ENCODE data around the gene NCR3LG1. TPM values are rescaled to one million over a fixed set of nuclear protein-coding genes. Genes with fewer than 3 reads are reported as not detected.
"Not testable (repeated sequence)": the region's sequence is repeated elsewhere in the genome, so short reads cannot be mapped to it uniquely, and the experiment has no call there.

NCR3LG1 gene
- total RNA-seq, 1 experiment from 2014 or later: 1.3 TPM

GRCh38 chr11:17421781-17422180 is 70.2 kb downstream of the NCR3LG1 start:
- CTCF ChIA-PET: no interaction called here

DNA sequence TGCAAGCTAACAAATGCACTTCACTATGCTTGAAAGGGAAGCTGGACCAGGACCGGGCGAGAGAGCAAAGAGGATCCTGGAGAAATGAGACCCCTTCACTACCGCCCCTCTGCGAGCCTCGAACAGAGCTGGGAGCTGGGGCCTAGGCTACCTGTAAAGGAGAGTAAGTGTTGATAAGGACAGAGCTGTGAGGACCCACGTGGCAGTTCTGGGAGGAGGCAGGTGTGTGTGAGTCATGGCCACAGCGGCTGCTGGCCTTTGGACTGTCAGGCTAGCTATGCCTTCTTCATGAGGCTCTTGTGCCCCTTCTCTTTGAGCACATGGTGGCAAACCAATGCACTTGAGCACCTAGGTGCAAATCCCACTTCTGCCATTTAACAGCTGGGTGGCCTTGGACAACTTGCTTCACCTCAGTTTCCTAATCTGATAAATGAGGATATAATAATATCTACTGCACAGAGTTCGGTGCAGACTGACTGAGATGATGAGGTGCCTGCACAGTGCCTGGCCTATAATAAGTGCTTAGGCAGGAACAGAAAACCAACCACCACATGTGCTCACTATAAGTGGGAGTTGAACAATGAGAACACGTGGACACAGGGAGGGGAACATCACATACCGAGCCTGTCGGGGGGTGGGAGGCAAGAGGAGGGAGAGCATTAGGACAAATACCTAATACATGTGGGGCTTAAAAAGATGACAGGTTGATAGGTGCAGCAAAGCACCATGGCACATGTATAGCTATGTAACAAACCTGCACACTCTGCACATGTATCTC is 72.1 kb downstream of the NCR3LG1 start:
- Histone ChIP-seq H3K9me3 (ENCODE audit: low read length) (no peaks in the 10 kb centered on the region), H3K4me1 (ENCODE audit: insufficient read depth, low read length) (no peaks in the 10 kb centered on the region), H3K27me3 (ENCODE audit: low read length) (peaks cover 32% of the 10 kb centered on the region), H3K36me3 (ENCODE audit: low read depth, low read length) (no peaks in the 10 kb centered on the region), H3K79me2 (ENCODE audit: low read length) (no peaks in the 10 kb centered on the region), H3K9ac (ENCODE audit: low read length) (no peak overlapping the region), H3F3A (ENCODE audit: low read length, unreplicated experiment) (no peaks in the 10 kb centered on the region), H3K27ac (ENCODE audit: low read length) (no peak overlapping the region), H3K9me2 (replicated peaks; ENCODE audit: low read length) (no peaks in the 10 kb centered on the region), H3K4me3 (ENCODE audit: low read length) (no peak overlapping the region), H4K20me1 (ENCODE audit: low read length) (no peaks in the 10 kb centered on the region), H2AFZ (ENCODE audit: low read length) (no peak overlapping the region), H3K4me2 (ENCODE audit: low read length) (no peak overlapping the region)
- intact Hi-C loops (cut with micrococcal nuclease): no loop called here
- ChIA-PET POLR2A (ENCODE audit: unreplicated experiment) (no interaction called here), CTCF (no interaction called here)
- BruUV-seq (replicated peaks): no TSS peak
- ATAC-seq: peak; percentile 58
- DNase-seq: no peak
- TF ChIP-seq CTCF (conservative IDR thresholded peaks at IDR 0.05; ENCODE audit: low read depth, low read length): no peak

More at GRCh38 chr11:17421781-17422180, 70.2 kb downstream of the NCR3LG1 start:
- BruUV-seq (replicated peaks): no TSS peak
- Histone ChIP-seq H3K9me3 (ENCODE audit: low read length) (no peaks in the 10 kb centered on the region), H4K20me1 (ENCODE audit: low read length) (no peaks in the 10 kb centered on the region), H3K4me2 (ENCODE audit: low read length) (no peak overlapping the region), H3K27ac (ENCODE audit: low read length) (no peak overlapping the region), H3K79me2 (ENCODE audit: low read length) (no peaks in the 10 kb centered on the region), H3K36me3 (ENCODE audit: low read depth, low read length) (no peaks in the 10 kb centered on the region), H3F3A (ENCODE audit: low read length, unreplicated experiment) (no peaks in the 10 kb centered on the region), H3K27me3 (ENCODE audit: low read length) (peaks cover 44% of the 10 kb centered on the region), H3K4me1 (ENCODE audit: insufficient read depth, low read length) (no peaks in the 10 kb centered on the region), H3K4me3 (ENCODE audit: low read length) (no peak overlapping the region), H3K9ac (ENCODE audit: low read length) (no peak overlapping the region), H2AFZ (ENCODE audit: low read length) (no peak overlapping the region), H3K9me2 (replicated peaks; ENCODE audit: low read length) (no peaks in the 10 kb centered on the region)
- POLR2A ChIA-PET (ENCODE audit: unreplicated experiment): no interaction called here
- no peak for TF ChIP-seq EZH2phosphoT487 (IDR thresholded peaks at IDR 0.05; ENCODE audit: borderline replicate concordance, low read length)
- no peak for TF ChIP-seq CTCF (conservative IDR thresholded peaks at IDR 0.05; ENCODE audit: low read depth, low read length)
- no peak for TF ChIP-seq EZH2 (IDR thresholded peaks at IDR 0.05; ENCODE audit: low read length, unreplicated experiment)
- ATAC-seq: no peak
- intact Hi-C loops (cut with micrococcal nuclease): no loop called here
- DNase-seq: no peak

DNA sequence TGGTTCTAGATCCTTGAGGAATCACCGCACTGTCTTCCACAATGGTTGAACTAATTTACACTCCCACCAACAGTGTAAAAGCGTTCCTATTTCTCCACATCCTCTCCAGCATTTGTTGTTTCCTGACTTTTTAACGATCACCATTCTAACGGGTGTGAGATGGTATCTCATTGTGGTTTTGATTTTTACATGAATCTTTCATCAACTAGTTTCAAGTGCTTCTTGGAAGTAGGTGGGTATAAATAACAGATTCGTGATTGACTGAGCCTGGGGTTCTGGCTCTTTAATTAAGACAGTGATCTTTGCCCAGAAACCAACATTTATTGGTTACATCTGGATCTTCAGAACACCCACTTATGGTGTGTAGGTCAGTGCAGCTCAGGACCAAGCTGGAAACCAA is 74.6 kb downstream of the NCR3LG1 start:
- ATAC-seq; H3K4me2 ChIP-seq (ENCODE audit: low read length); H3K4me3 ChIP-seq (ENCODE audit: low read length); DNase-seq; H2AFZ ChIP-seq (ENCODE audit: low read length); H3F3A ChIP-seq (ENCODE audit: low read length, unreplicated experiment); H3K27ac ChIP-seq (ENCODE audit: low read length); intact Hi-C loops (cut with micrococcal nuclease); H3K79me2 ChIP-seq (ENCODE audit: low read length); H3K36me3 ChIP-seq (ENCODE audit: low read depth, low read length); H3K27me3 ChIP-seq (ENCODE audit: low read length); CTCF ChIA-PET; H3K9ac ChIP-seq (ENCODE audit: low read length); H3K9me3 ChIP-seq (ENCODE audit: low read length); POLR2A ChIA-PET (ENCODE audit: unreplicated experiment); H3K9me2 ChIP-seq (replicated peaks; ENCODE audit: low read length); H3K4me1 ChIP-seq (ENCODE audit: insufficient read depth, low read length); H4K20me1 ChIP-seq (ENCODE audit: low read length); BruUV-seq (replicated peaks): not testable (repeated sequence)

Other genes with a start within 250 kb of the NCR3LG1 start
- gene PIK3C2A, start 143.8 kb upstream of the NCR3LG1 start, total RNA-seq (2014; rRNA removed): 30.1 and 35.0 TPM in 2 replicates
- 23.4 and 27.6 TPM in 2 replicates for gene NUCB2, start 75.1 kb upstream of the NCR3LG1 start, total RNA-seq (2014; rRNA removed)
- 0.98 and 1.8 TPM in 2 replicates for gene KCNJ11, start 36.9 kb downstream of the NCR3LG1 start, total RNA-seq (2014; rRNA removed)
- not detected in 2 replicates for gene ABCC8, start 125.0 kb downstream of the NCR3LG1 start, total RNA-seq (2014; rRNA removed)
- not detected in 2 replicates for gene USH1C, start 192.6 kb downstream of the NCR3LG1 start, total RNA-seq (2014; rRNA removed)
- gene OTOG, start 195.5 kb downstream of the NCR3LG1 start, total RNA-seq (2014; rRNA removed): not detected in 2 replicates

Measured in PC-3 (cell line).